ENCODE measurements around the gene OVCH1. TPM values are rescaled to one million over a fixed set of nuclear protein-coding genes. Genes with fewer than 3 reads are reported as not detected.

OVCH1 gene
- total RNA-seq, 1 donor from 2014 or later, result not detected

DNA sequence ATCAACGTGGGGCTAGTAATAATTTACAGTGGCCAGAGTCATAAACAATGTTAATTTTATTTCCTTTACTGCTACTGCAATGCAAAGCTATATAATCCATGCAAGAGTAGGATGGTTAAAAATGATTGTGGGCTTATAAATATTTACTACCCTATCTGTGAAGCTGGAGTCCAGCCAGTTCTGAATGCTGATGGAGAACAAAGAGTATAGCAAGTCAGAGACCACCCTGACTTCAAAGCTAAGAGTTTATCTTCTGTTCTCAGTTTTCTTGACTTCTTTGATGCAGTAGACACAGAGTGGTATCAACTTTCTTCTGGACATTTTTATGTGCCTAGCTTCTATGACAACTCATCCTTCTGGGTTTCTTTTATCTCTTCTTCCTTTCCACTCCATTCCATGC is 34.0 kb upstream of the OVCH1 start:
- Mint-ChIP-seq H3K27me3 (ENCODE audit: unreplicated experiment) (no peaks in the 10 kb centered on the region), H3K9me3 (ENCODE audit: unreplicated experiment) (no peaks in the 10 kb centered on the region), H3K4me3 (ENCODE audit: unreplicated experiment) (no peak overlapping the region), H3K4me1 (ENCODE audit: low read depth, unreplicated experiment) (peaks cover 3% of the 10 kb centered on the region), H3K36me3 (ENCODE audit: unreplicated experiment) (no peaks in the 10 kb centered on the region), H3K27ac (ENCODE audit: unreplicated experiment) (no peak overlapping the region)
- TF ChIP-seq, protein P1, sequence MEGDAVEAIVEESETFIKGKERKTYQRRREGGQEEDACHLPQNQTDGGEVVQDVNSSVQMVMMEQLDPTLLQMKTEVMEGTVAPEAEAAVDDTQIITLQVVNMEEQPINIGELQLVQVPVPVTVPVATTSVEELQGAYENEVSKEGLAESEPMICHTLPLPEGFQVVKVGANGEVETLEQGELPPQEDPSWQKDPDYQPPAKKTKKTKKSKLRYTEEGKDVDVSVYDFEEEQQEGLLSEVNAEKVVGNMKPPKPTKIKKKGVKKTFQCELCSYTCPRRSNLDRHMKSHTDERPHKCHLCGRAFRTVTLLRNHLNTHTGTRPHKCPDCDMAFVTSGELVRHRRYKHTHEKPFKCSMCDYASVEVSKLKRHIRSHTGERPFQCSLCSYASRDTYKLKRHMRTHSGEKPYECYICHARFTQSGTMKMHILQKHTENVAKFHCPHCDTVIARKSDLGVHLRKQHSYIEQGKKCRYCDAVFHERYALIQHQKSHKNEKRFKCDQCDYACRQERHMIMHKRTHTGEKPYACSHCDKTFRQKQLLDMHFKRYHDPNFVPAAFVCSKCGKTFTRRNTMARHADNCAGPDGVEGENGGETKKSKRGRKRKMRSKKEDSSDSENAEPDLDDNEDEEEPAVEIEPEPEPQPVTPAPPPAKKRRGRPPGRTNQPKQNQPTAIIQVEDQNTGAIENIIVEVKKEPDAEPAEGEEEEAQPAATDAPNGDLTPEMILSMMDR (IDR thresholded peaks at IDR 0.05; ENCODE audit: partially characterized antibody, unreplicated experiment), result no peak
- no peak for DNase-seq

DNA sequence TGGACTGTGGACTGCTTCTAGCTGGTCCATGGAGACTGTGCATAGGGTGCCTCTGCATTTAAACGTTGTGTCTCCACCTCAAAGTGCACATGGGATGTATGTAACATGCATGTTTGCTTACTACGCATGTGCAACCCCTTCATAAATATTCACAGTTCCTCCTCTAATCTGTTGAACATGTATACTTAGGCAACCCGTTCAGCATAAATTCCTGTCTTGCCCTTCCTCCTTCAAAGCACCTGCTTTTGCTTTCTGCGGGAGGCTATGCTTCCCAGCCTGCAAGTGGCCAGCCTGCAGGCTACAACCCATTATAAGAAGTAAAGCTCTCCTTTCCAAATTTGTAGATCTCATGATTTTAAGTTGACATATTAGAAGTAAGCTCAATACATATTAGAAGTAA is 33.0 kb upstream of the OVCH1 start:
- Mint-ChIP-seq H3K4me3 (ENCODE audit: unreplicated experiment) (no peak overlapping the region), H3K27ac (ENCODE audit: unreplicated experiment) (no peak overlapping the region), H3K36me3 (ENCODE audit: unreplicated experiment) (no peaks in the 10 kb centered on the region), H3K9me3 (ENCODE audit: unreplicated experiment) (no peaks in the 10 kb centered on the region), H3K4me1 (ENCODE audit: low read depth, unreplicated experiment) (peaks cover 3% of the 10 kb centered on the region), H3K27me3 (ENCODE audit: unreplicated experiment) (no peaks in the 10 kb centered on the region)
- TF ChIP-seq, protein P1 (IDR thresholded peaks at IDR 0.05; ENCODE audit: partially characterized antibody, unreplicated experiment), result no peak
- no peak for DNase-seq

DNA sequence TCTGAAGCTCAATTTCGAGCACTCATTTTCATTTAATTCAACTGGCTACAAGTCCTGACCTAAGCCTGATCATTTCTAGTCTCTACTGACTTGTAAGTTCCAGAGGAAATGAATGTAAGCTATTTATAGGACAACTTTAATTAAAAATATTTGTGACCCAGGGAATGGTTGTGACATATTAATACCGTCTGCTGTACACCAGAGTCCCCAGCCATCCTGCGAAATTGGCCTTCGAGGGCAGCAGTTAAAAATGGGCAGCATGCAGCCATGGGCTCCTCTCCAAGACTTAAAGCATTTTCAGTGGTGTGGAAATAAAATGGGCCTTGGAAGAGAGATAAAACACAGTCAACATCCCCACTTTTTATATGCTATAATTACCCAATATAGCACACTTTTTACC is 30.7 kb upstream of the OVCH1 start:
- H3K4me1 Mint-ChIP-seq (ENCODE audit: low read depth, unreplicated experiment), result no peaks in the 10 kb centered on the region
- no peak overlapping the region for H3K27ac Mint-ChIP-seq (ENCODE audit: unreplicated experiment)
- no peaks in the 10 kb centered on the region for H3K9me3 Mint-ChIP-seq (ENCODE audit: unreplicated experiment)
- H3K27me3 Mint-ChIP-seq (ENCODE audit: unreplicated experiment), result no peaks in the 10 kb centered on the region
- H3K36me3 Mint-ChIP-seq (ENCODE audit: unreplicated experiment), result no peaks in the 10 kb centered on the region
- TF ChIP-seq, protein P1 (IDR thresholded peaks at IDR 0.05; ENCODE audit: partially characterized antibody, unreplicated experiment), result no peak
- H3K4me3 Mint-ChIP-seq (ENCODE audit: unreplicated experiment), result no peak overlapping the region
- no peak for DNase-seq

DNA sequence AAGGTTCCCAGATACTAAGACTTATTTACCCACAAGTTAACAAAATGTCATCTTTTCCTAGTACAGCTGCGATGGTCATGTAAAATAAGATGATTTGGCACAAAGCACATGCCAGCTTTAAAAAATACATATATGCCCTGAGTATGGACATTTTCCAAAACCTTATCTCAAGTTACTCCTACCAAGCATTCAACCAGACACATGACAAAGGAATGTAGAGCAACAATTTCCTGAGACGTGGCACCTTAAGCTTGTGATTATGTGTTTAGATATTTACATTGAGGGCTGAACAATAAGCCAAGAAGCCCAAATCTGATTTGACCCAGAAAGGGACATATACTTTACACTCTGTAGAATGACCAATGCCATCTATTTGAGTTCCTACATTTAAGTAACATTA is 24.5 kb upstream of the OVCH1 start:
- Mint-ChIP-seq H3K4me3 (ENCODE audit: unreplicated experiment) (no peak overlapping the region), H3K27me3 (ENCODE audit: unreplicated experiment) (no peaks in the 10 kb centered on the region), H3K9me3 (ENCODE audit: unreplicated experiment) (no peaks in the 10 kb centered on the region), H3K27ac (ENCODE audit: unreplicated experiment) (no peak overlapping the region), H3K4me1 (ENCODE audit: low read depth, unreplicated experiment) (no peaks in the 10 kb centered on the region), H3K36me3 (ENCODE audit: unreplicated experiment) (no peaks in the 10 kb centered on the region)
- DNase-seq, result no peak
- TF ChIP-seq, protein P1 (IDR thresholded peaks at IDR 0.05; ENCODE audit: partially characterized antibody, unreplicated experiment), result no peak

DNA sequence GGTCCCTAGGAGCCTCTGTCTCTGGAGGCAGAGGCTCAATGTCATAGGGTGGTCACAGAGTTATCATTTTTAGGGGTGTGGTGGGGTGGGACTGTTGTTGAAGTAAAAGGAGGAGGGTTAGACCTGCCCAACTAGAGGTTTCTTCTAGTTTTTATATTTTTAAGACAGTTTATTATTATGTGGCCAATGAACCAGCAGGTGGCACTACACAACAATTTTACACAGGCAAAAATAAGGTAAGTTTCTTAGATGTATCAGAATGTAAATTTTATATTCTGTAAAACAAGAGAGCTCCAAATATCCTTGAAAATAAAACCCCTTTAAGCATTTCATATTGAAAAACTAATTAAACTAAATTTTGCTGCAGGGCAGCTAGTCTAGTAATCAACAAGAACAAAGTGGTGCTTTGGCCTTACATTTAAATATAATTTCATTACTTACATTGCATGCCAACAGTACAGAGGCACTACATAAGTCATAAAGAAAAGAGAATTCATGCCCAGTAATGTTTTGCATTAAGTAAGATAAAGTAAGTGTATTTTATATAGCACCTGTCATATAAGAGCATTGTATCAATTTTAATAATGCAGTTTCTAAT is 22.2 kb upstream of the OVCH1 start:
- Mint-ChIP-seq H3K4me1 (ENCODE audit: low read depth, unreplicated experiment) (no peaks in the 10 kb centered on the region), H3K9me3 (ENCODE audit: unreplicated experiment) (no peaks in the 10 kb centered on the region), H3K36me3 (ENCODE audit: unreplicated experiment) (no peaks in the 10 kb centered on the region), H3K27ac (ENCODE audit: unreplicated experiment) (no peak overlapping the region), H3K4me3 (ENCODE audit: unreplicated experiment) (no peak overlapping the region), H3K27me3 (ENCODE audit: unreplicated experiment) (no peaks in the 10 kb centered on the region)
- TF ChIP-seq, protein P1 (IDR thresholded peaks at IDR 0.05; ENCODE audit: partially characterized antibody, unreplicated experiment), result peak; percentile 82
- DNase-seq, result no peak

All from glutamatergic neuron (in vitro differentiated cells).